ENCODE data around the gene MAS1L.
"Not testable (repeated sequence)": the region's sequence is repeated elsewhere in the genome, so short reads cannot be mapped to it uniquely, and the experiment has no call there.

MAS1L gene

GRCh38 chr6:29483735-29484134 lies 4.0 kb downstream of the MAS1L start:
- DNase-seq (ENCODE audit: low read depth, low spot score) = no peak

DNA sequence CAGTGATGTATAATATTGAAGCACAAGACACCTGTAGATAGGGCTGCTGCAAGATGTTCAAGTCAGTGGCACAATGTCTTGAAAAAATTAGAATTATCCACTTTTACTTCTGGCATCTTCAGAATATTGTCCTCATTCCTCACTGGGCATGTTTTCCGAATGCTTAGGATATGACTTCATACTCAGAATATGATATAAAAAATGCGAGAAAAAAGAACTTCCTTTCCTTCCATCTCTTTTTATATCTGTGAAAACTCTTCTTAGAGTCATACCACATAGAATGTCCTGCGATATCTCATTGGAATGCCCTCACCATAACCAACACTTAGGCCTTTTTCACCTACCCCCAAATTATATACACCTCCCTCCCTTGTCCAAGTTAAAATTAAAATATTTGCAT lies 4.6 kb downstream of the MAS1L start:
- DNase-seq (ENCODE audit: low read depth, low spot score) = no peak

DNA sequence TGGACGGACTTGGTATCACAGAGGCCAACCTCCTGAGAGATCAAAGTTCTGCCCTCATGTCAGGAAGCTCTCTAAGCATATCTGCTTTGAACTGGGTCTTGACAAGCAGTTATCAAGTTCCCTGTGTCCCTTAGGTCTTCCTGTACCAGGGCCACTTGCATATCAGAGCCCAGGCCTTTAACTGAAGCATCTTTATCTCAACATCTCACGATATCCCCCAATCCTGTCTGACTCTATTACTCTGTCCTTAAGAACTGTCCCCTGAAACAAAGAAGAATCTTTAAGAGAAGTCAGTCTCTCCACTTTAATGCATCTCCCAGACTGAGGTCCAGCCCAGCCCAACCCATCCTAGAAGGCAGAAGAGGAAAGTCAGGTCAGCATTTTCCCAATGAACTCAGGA lies 8.2 kb downstream of the MAS1L start:
- DNase-seq (ENCODE audit: low read depth, low spot score) = no peak

DNA sequence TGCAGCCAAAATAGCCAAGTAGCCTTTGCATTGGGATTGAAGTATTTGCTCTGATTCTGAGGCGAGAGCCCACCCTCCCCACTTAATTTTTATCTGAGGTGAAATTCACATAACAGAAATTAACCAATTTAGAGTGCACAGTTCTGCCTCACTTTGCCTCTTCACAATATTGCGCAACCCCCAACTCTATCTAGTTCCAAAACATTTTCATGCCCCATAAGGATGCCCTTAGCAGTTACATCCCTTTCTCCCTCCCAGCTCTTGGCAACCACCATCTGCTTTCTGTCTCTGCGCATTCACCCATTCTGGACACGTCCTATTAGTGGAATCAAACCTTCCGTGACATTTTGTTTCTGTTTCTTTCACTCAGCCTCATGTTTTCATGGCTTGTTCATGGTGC lies 9.0 kb downstream of the MAS1L start:
- no peak for DNase-seq (ENCODE audit: low read depth, low spot score)

DNA sequence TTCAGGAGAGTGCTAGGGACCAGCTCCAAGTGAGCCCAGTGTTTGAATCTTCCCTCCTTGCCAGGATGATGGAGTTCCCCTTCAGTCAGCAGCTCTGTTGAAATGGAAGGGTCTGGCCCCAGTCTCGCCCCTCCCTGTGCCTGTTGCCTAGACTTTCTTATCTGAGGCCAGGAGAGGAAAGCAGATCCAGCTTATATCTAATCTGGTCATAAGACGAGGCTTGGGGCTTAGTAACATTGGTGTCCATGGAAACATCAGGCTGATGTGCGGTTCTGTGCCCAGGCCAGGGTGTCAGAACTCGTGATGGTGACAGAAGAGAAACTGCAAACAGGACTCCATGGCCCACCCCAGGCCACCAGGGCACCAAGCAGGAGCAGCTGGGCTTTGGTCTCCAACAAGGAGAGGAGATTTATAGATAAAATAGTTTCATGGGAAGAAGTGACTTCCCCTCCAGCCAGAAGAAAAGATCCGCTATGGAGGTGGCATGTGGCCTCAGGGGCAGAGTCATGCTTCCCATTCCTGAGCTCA lies 9.8 kb downstream of the MAS1L start:
- no peak for DNase-seq (ENCODE audit: low read depth, low spot score)

GRCh38 chr6:29474996-29475395 lies 12.8 kb downstream of the MAS1L start:
- no peak for DNase-seq (ENCODE audit: low read depth, low spot score)

- DNase-seq (ENCODE audit: low read depth, low spot score) = no peak
These were observed 21.5 kb downstream of the MAS1L start for GRCh38 chr6:29466241-29466640.

- DNase-seq (ENCODE audit: low read depth, low spot score) = no peak
These were observed 22.0 kb downstream of the MAS1L start for GRCh38 chr6:29465801-29466200.

GRCh38 chr6:29465279-29465678 lies 22.5 kb downstream of the MAS1L start:
- DNase-seq (ENCODE audit: low read depth, low spot score) = no peak

- DNase-seq (ENCODE audit: low read depth, low spot score) = no peak
These were observed 25.7 kb downstream of the MAS1L start for GRCh38 chr6:29462022-29462421.

DNA sequence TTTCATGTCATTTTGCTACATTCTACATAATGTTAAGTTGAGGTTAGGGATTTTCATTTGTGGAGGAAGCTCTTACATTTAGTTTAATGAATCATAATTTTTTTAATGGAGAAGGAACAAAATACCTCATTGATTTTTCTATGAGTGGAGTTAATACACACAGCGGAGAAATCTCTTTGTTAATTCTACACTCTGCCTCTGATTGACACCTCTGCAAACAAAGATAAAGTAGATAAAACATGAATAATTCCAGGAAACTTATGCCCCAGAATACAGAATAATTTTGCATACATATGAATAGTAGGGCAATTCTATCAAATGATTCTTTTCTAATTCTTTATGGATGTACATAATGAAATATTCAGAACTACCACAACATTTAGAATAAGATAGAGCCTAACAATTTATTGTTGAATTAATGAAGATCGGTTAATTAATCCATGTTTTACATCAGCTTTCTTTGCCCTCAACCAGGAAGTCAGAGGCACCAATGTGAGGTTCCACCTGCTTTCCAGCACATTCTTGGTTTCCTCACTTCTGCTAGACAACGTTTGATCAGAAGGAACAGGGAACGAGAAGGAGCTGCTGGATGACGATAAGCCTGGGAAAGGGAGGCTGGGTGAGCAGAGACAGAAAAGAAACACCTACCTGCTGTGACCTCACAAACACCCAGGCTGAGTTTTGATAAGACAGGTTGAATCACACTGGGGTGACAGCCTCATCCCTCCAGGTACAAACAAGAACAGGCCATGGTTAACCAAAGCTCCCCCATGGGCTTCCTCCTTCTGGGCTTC lies 26.5 kb downstream of the MAS1L start:
- DNase-seq (ENCODE audit: low read depth, low spot score) = no peak

- DNase-seq (ENCODE audit: low read depth, low spot score) = no peak
These were observed 30.8 kb downstream of the MAS1L start, which contains the start of the genes OR11A1 and OR2H1 for GRCh38 chr6:29456971-29457370. Gene OR11A1 (minus strand): TSS chr6:29457071. CDS start chr6:29427641, 29,430 bp downstream. Gene OR2H1 (plus strand): TSS chr6:29457155. CDS start chr6:29461770, 4,615 bp downstream.

GRCh38 chr6:29451471-29452193 lies 36.1 kb downstream of the MAS1L start:
- DNase-seq (ENCODE audit: low read depth, low spot score) = no peak

DNA sequence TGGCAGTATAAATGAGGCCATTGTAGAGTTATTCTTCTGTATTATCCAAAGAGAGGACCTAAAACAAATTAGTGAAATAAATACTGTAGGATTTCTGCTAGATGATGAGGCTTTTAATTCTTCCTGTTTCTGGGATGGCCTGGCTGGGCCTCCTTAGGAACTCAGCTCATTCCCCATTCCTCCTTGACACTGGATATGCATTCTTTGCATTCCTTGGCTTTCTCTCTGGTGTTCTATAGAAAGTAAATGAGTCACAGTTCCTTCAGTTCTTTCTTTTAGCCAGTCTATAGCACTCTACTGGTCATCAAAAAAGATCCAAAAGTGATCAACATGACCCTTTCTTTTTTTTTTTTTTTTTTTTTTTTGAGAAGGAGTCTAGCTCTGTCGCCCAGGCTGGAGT lies 40.1 kb downstream of the MAS1L start:
- no peak for DNase-seq (ENCODE audit: low read depth, low spot score)

- not testable (repeated sequence) for DNase-seq (ENCODE audit: low read depth, low spot score)
These were observed 43.7 kb downstream of the MAS1L start for GRCh38 chr6:29444031-29444430.

DNA sequence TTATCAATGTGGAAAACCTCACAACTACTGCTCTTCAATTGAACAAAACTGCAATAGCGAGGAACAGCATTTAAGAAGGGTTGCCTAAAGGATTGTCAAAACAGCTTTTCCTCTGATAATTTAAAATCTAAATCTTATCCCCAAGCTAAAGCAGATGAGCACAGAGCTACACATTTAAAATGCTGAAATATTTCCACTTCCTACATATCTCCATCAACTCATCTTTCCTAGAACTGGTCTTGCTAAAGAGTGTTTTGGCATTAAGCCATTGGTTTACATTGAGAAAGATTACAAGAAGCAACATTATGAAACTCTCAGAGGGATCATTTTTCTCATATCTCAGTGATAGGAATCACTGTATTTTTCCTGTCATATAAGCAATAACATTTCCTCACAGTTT lies 45.0 kb downstream of the MAS1L start:
- no peak for DNase-seq (ENCODE audit: low read depth, low spot score)

GRCh38 chr6:29439006-29439405 lies 48.8 kb downstream of the MAS1L start, which contains the start of gene OR10C1:
Gene OR10C1 (plus strand): TSS chr6:29439306. CDS start chr6:29440016, 710 bp downstream.
- no peak for DNase-seq (ENCODE audit: low read depth, low spot score)

- not testable (repeated sequence) for DNase-seq (ENCODE audit: low read depth, low spot score)
These were observed 51.0 kb downstream of the MAS1L start for GRCh38 chr6:29436730-29437129.

Measured in activated naive CD8-positive, alpha-beta T cell treated with anti-CD3 and anti-CD28 coated beads, Interleukin-2, amount 50 U/mL, for 16 hours (primary cell).